Coronary artery (tissue), 2 donors: ENCODE data around the gene LINGO4.

Experiments
- DNase-seq: peaks from one replicate; pipeline ENCODE4 v3.0.0-alpha.2; 2017; ENCODE audit warnings: low spot score
- H3K27ac ChIP-seq, 2 donors: fragments of 200-600 bp; sonication (generic); one replicate each; pipeline ENCODE4 v1.5.1; 2016 to 2019
- H3K4me3 ChIP-seq: fragments of 200-600 bp; sonication (generic); 2 replicates; pipeline ENCODE4 v1.5.1; 2016; ENCODE audit warnings: mild to moderate bottlenecking, moderate library complexity
- TF ChIP-seq, protein P1 (sequence below): fragments of 200-600 bp; sonication (generic); IDR thresholded peaks from one replicate; pipeline ENCODE4 v1.5.1; 2019; ENCODE audit warnings: antibody characterized with exemption

Gene LINGO4

GRCh38 chr1:151829352-151830046 is 24.3 kb upstream of the LINGO4 start:
- TF ChIP-seq, protein P1, sequence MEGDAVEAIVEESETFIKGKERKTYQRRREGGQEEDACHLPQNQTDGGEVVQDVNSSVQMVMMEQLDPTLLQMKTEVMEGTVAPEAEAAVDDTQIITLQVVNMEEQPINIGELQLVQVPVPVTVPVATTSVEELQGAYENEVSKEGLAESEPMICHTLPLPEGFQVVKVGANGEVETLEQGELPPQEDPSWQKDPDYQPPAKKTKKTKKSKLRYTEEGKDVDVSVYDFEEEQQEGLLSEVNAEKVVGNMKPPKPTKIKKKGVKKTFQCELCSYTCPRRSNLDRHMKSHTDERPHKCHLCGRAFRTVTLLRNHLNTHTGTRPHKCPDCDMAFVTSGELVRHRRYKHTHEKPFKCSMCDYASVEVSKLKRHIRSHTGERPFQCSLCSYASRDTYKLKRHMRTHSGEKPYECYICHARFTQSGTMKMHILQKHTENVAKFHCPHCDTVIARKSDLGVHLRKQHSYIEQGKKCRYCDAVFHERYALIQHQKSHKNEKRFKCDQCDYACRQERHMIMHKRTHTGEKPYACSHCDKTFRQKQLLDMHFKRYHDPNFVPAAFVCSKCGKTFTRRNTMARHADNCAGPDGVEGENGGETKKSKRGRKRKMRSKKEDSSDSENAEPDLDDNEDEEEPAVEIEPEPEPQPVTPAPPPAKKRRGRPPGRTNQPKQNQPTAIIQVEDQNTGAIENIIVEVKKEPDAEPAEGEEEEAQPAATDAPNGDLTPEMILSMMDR = no peak
- DNase-seq = no peak
- Histone ChIP-seq H3K4me3 (no peak overlapping the region), H3K27ac (no peak overlapping the region)

GRCh38 chr1:151828921-151829320 is 23.7 kb upstream of the LINGO4 start:
- Histone ChIP-seq H3K4me3 (no peak overlapping the region), H3K27ac (no peak overlapping the region)
- no peak for DNase-seq
- TF ChIP-seq, protein P1 = no peak

DNA sequence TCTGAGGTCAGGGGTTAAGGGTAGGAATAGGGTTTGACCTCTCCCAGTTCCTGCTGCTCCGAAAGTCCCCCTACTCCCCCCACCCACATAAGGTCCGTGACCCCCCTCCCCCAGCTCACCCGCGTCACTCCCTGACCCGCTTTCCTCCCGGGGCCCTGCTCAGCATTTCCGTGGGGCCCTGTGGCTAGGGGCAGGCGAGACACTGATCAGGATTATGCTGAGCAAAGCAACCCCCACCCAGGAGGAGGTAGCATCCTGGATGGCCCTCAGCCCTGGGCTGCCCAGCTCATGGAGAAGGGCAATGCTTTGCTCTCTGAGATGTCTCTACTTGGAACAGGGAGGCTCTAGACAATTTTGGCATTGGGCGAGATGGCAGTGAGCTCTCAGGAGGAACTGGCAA is 22.6 kb upstream of the LINGO4 start:
- no peak for DNase-seq
- TF ChIP-seq, protein P1 = no peak
- Histone ChIP-seq H3K4me3 (no peak overlapping the region), H3K27ac (no peak overlapping the region)

DNA sequence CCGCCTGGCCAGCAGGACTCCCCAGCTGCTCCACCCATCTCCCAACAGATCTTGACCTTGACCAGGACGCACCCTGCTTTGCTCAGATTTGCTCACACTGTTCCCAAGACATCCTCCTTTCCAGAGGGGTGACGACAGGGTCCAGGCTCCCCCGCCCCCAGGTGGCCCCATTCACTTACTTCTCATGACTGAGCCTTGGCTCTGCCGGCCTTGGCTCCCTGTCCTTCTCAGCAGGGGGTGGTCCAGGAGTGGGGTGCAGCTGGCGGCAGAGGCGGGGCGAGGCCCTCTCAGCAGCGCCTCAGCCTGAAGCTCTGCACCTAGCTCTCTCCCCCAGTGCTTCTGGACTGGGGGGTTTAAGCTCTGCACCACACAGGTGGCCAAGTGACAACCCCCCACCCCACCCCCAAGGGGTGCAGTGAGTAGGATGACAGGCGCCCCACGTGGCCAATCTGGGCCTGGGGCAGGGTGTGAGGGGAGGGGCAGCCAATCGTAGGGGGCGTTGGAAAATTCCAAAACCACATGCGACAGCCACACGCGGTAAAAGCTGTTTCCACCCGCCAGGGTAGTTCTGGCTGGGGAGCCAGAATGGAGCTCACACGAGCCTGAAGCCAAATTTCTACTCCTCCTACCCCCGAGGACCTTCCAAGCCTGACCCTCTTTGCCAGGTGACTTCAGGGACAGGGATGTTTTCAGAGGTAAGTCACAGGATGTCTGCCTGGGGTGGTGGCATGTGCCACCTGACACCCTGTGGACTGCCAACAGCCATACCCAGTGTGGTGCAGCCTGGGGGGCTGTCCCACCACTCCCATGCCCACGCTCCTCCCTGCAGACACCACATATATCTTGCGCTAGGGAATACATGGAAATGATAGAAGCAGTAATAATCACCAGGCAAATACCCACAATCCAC is 20.8 kb upstream of the LINGO4 start:
- TF ChIP-seq, protein P1 = no peak
- DNase-seq = no peak
- Histone ChIP-seq H3K27ac (no peak overlapping the region), H3K4me3 (no peak overlapping the region)

DNA sequence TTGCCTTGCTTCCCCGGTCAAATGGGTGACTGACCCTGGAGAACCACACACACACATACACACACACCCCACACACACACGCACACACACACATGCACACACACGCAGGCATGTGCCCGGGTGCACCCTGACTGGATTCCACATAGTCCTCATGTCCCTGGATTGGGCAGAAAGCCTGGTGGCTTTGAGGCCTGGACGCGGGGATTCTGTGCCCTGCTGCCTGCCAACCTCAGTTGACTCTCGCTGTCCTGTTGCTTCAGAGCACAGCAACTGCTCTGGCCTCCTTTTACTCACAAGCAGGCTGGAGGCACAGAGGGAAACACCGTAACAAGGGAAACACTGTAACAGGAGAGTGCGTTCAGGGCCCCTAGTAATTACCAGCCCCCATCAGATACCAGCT is 20.0 kb upstream of the LINGO4 start:
- Histone ChIP-seq H3K4me3 (no peak overlapping the region), H3K27ac (no peak overlapping the region)
- DNase-seq = no peak
- TF ChIP-seq, protein P1 = no peak

DNA sequence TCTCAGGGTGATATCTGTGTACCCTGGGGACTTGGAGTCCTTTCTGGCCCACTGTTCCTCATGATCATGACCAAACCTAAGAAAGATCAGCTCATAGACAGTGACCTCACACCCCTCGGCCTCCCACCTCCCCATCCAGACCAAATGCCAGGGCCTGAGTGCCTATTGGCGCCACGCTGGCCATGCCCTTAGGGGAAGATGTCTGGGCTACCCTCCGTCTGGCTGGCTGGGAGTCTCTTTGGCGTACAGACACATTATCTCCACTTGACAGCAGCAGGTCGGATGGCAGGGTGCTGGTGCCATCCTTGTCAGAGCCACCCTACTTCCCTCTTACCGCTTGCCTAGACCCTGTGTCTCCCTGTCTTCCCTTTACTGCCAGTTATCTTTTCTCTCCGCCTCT is 18.0 kb upstream of the LINGO4 start:
- TF ChIP-seq, protein P1 = no peak
- no peak overlapping the region for H3K27ac ChIP-seq
- no peak for DNase-seq

More for the DNA sequence above, 18.0 kb upstream of the LINGO4 start:
- H3K4me3 ChIP-seq = no peak overlapping the region
